HUES48 (cell line): ENCODE measurements around the gene RNF121.

Experiments
- H3K27ac ChIP-seq: one replicate; pipeline ENCODE4 v1.7.0; 2013; ENCODE audit warnings: low read depth, low read length, inconsistent platforms
- H3K27me3 ChIP-seq: 2 replicates; pipeline ENCODE4 v1.6.1; 2013; ENCODE audit warnings: mild to moderate bottlenecking, low read length; ENCODE audit not compliant: control insufficient read depth, insufficient read depth
- H3K36me3 ChIP-seq: 2 replicates; pipeline ENCODE4 v1.6.1; 2013; ENCODE audit warnings: low read length; ENCODE audit not compliant: control insufficient read depth, insufficient read depth
- H3K4me1 ChIP-seq: 2 replicates; pipeline ENCODE4 v1.6.1; 2013; ENCODE audit warnings: mild to moderate bottlenecking, low read length; ENCODE audit not compliant: control insufficient read depth, insufficient read depth
- H3K4me3 ChIP-seq: 2 replicates; pipeline ENCODE4 v1.5.1; 2013; ENCODE audit warnings: mild to moderate bottlenecking, low read depth, low read length
- H3K9ac ChIP-seq: 2 replicates; pipeline ENCODE4 v1.6.1; 2013; ENCODE audit warnings: mild to moderate bottlenecking, low read depth, low read length, moderate library complexity
- H3K9me3 ChIP-seq: 2 replicates; pipeline ENCODE4 v1.6.1; 2013; ENCODE audit warnings: low read length; ENCODE audit not compliant: control insufficient read depth, insufficient read depth

RNF121 gene

DNA sequence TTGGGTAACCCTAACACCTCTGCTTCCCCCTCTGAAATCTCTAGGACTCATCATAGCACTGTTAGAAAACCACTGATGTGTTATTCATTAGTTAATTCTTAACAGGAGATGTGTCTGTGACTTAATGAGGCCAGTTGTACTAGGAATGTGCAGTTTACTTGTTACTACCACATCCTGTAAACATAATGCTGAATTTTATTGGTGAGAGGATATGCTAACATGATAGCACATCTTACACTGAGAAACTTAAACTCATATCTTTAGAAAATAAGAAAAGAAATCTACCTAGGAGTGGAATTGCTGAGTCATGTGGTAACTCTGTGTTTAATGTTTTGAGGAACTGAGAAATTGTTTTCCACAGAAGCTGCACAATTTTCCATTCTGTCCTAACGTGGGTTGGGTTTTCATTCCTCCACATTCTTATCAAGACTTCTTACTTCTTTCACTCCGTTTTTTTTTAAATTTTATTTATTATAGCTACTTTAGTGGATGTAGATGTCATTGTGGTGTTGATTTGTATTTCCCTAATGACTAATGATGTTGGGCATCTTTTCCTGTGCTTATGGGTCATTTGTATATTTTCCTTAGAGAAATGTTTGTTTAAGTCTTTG lies 33.7 kb downstream of the RNF121 start:
- Histone ChIP-seq H3K9ac (no peak overlapping the region), H3K9me3 (no peaks in the 10 kb centered on the region), H3K27me3 (no peaks in the 10 kb centered on the region), H3K36me3 (peaks cover 33% of the 10 kb centered on the region), H3K27ac (no peak overlapping the region), H3K4me1 (no peaks in the 10 kb centered on the region), H3K4me3 (no peak overlapping the region)

DNA sequence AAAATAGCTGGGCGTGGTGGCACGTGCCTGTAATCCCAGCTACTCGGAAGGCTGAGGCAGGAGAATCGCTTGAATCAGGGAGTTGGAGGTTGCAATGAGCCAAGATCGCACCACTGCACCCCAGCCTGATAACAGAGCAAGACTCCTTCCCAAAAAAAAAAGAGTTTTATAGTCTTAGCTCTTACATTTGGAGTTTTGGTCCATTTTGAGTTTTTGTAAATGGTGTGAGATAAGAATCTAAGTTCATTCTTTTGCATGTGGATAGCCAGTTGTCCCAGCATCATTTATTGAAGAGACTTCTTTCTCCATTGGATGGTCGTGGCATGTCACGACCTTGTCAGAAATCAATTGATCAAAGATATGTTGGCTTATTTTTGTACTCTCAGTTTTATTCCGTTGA lies 34.6 kb downstream of the RNF121 start:
- H3K36me3 ChIP-seq = peaks cover 36% of the 10 kb centered on the region
- H3K4me3 ChIP-seq = no peak overlapping the region
- no peak overlapping the region for H3K9ac ChIP-seq
- H3K27me3 ChIP-seq = no peaks in the 10 kb centered on the region
- no peaks in the 10 kb centered on the region for H3K4me1 ChIP-seq
- no peak overlapping the region for H3K27ac ChIP-seq
- no peaks in the 10 kb centered on the region for H3K9me3 ChIP-seq

DNA sequence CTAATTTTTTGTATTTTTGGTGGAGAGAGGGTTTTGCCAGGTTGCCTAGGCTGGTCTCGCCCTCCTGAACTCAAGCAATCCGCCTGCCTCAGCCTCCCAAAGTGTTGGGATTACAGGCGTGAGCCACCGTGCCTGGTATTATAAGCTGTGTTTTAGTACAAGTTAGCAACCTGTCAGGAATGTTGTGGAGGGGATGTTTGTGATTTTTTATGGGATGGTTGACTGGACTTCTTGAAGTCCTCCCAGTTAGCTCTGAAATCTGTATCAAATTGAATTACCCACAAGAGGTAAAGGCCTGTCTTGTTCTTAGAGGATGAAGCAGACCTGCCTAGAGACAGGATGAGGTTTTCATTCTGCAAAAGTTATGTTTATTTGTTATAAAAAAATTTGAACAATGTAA lies 35.8 kb downstream of the RNF121 start:
- no peaks in the 10 kb centered on the region for H3K4me1 ChIP-seq
- H3K9me3 ChIP-seq = no peaks in the 10 kb centered on the region
- H3K36me3 ChIP-seq = peaks cover 41% of the 10 kb centered on the region
- H3K9ac ChIP-seq = no peak overlapping the region
- no peak overlapping the region for H3K27ac ChIP-seq
- no peak overlapping the region for H3K4me3 ChIP-seq
- no peaks in the 10 kb centered on the region for H3K27me3 ChIP-seq

DNA sequence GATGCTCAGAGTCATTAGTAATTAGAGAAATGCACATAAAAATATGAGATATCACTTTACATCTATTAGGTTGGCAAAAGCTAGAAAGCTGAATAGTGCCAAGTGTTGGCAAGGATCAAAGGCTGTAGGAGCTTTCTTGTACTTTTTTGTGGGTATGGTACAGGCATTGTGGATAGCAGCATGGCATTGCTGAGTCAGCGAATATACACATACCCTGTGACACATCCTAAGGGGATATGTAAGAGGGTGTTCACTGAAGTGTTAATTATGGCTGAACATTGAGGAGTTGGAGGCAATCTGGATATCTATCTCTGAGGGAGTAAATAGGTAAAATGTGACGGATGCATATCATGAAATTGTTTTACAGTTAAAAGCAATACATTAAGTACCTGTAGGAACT lies 42.8 kb downstream of the RNF121 start:
- no peaks in the 10 kb centered on the region for H3K4me1 ChIP-seq
- no peaks in the 10 kb centered on the region for H3K27me3 ChIP-seq

DNA sequence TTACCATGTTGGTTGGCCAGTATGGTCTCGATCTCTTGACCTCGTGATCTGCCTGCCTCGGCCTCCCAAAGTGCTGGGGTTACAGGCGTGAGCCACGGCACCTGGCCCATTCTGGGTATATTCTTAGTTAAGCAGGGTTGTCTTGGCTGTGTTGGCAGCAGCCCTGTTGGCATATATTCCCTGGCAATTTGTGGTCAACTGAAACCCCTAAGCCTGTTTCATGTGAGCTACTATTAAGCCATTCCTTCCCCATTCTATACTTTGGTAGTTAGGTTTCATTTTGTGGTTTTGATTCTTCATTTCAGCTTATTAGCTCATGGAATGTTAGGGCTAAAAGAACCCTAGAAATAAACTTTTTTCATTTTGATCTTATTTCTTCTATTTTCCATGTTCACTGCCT lies 47.7 kb downstream of the RNF121 start:
- no peaks in the 10 kb centered on the region for H3K27me3 ChIP-seq
- H3K36me3 ChIP-seq = peaks cover 44% of the 10 kb centered on the region
- H3K27ac ChIP-seq = no peak overlapping the region
- no peaks in the 10 kb centered on the region for H3K9me3 ChIP-seq
- H3K4me1 ChIP-seq = no peaks in the 10 kb centered on the region
- H3K4me3 ChIP-seq = no peak overlapping the region
- no peak overlapping the region for H3K9ac ChIP-seq

More for the DNA sequence above, 42.8 kb downstream of the RNF121 start:
- no peak overlapping the region for H3K4me3 ChIP-seq
- H3K36me3 ChIP-seq = peaks cover 49% of the 10 kb centered on the region
- no peak overlapping the region for H3K9ac ChIP-seq
- H3K27ac ChIP-seq = no peak overlapping the region
- H3K9me3 ChIP-seq = no peaks in the 10 kb centered on the region

DNA sequence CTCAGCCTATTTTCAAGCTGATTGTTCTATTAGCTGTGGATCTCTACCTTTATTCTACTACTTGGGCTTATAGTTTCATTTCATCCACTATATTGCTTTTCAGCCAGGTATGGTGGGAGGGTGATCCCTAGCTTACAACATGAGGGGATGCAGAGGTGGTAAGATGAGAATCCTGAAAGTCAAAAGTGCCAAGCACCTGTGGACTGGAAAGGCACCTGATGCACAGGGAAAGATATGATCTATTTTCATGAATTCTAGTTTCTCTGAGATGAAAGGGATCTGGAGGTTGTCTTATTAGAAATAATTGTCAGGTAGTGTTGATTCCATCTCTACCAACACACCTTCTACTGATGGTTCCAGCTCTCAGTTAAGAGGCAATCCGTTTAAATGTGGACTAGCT lies 48.2 kb downstream of the RNF121 start:
- Histone ChIP-seq H3K9ac (no peak overlapping the region), H3K4me3 (no peak overlapping the region), H3K27me3 (no peaks in the 10 kb centered on the region), H3K4me1 (no peaks in the 10 kb centered on the region), H3K36me3 (peaks cover 39% of the 10 kb centered on the region), H3K9me3 (no peaks in the 10 kb centered on the region), H3K27ac (no peak overlapping the region)

DNA sequence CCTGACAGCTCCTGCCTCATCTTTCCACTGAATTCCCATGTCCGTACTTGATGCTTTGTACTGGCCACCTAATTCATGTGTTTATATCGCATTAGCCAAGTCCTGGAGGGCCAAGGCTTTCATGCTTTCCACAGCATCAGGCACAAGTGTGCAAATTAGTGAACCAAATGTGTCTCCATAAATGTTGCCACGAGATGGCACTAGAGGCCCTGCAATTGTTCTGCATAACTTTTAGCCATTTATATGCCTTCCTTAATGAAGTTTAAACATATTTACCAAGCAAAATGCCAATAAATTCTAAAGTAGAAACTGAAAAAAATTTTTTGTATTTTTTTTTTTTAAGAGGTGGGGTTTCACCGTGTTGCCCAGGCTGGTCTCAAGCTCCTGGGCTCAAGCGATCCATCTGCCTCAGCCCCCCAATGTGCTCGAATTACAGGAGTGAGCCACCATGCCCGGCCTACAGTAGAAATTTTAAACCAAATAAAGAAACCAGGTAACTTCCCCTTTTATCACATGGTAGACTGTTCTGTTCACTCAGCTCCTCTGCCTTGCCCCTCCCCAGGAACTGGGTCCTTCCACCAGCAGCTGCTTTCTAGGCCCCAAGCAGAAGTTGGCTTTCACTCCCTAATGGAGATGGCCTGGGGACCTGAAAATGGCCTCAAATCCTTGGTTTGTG lies 49.0 kb downstream of the RNF121 start:
- H3K9me3 ChIP-seq = no peaks in the 10 kb centered on the region
- H3K4me1 ChIP-seq = no peaks in the 10 kb centered on the region
- peaks cover 34% of the 10 kb centered on the region for H3K36me3 ChIP-seq
- H3K4me3 ChIP-seq = no peak overlapping the region
- H3K27me3 ChIP-seq = no peaks in the 10 kb centered on the region
- no peak overlapping the region for H3K27ac ChIP-seq
- no peak overlapping the region for H3K9ac ChIP-seq

DNA sequence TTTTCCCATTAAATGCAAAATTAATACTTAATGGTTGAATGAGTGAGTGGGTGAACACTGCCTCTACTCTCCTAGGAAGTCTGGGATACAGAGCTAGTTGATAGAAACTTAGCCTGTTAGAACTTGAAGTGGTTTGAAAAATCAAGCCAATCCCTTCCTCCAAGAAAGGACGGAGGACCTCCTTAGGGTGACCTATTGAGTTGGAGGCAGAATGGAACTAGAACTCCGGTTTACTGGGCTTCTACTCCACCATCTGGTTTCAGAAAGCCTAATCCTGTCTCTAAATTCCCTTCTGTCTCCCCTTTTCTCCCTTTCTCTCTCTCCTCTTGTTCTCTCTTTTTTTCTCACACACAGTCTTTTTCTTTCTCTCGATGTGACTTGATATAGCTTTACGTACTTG lies 50.2 kb downstream of the RNF121 start:
- no peaks in the 10 kb centered on the region for H3K4me1 ChIP-seq
- H3K27ac ChIP-seq = no peak overlapping the region
- no peak overlapping the region for H3K4me3 ChIP-seq
- no peak overlapping the region for H3K9ac ChIP-seq
- no peaks in the 10 kb centered on the region for H3K27me3 ChIP-seq
- peaks cover 46% of the 10 kb centered on the region for H3K36me3 ChIP-seq
- no peaks in the 10 kb centered on the region for H3K9me3 ChIP-seq

DNA sequence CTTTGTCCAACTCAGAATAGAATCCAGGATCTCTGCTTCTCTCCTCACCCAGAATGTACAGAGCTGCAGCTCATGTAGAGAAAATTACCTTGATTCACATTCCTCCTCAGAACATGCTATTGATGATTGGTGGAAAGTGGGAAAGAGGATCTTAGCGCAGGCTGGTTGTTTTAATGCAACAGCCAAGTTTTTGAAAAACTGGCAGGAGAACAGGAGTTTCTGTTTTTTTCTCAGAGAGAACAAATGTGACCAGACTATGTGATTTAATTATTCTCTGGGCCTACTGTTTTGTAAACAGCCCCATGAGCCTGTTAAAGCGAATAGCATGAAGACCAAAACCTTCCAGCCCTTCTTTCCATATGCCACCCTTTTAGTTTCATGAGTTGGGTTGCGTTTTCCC lies 50.8 kb downstream of the RNF121 start:
- Histone ChIP-seq H3K9me3 (no peaks in the 10 kb centered on the region), H3K9ac (no peak overlapping the region), H3K27me3 (no peaks in the 10 kb centered on the region), H3K4me3 (no peak overlapping the region), H3K27ac (no peak overlapping the region), H3K4me1 (no peaks in the 10 kb centered on the region), H3K36me3 (peaks cover 45% of the 10 kb centered on the region)

DNA sequence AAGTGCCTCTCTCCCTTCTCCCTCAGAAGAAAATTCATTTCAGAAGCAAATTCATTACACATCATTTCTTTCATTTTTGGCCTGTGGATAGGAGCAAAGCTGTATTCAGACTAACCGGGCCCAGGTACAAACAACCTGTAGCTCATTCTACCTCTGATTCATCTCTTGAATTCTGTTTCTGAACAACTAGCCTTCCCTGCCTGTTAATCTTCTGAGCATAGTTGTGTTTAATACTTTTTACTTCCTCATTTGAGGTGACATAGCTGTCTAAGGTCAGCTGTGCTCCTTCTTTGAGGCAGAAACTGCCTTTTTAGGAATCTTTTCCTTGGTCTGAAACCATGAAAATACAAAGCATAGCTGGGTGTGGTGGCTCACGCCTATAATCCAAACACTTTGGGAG lies 57.3 kb downstream of the RNF121 start:
- peaks cover 44% of the 10 kb centered on the region for H3K36me3 ChIP-seq
- no peak overlapping the region for H3K4me3 ChIP-seq
- H3K9ac ChIP-seq = no peak overlapping the region
- no peaks in the 10 kb centered on the region for H3K9me3 ChIP-seq
- H3K27me3 ChIP-seq = no peaks in the 10 kb centered on the region
- no peak overlapping the region for H3K27ac ChIP-seq
- no peaks in the 10 kb centered on the region for H3K4me1 ChIP-seq

DNA sequence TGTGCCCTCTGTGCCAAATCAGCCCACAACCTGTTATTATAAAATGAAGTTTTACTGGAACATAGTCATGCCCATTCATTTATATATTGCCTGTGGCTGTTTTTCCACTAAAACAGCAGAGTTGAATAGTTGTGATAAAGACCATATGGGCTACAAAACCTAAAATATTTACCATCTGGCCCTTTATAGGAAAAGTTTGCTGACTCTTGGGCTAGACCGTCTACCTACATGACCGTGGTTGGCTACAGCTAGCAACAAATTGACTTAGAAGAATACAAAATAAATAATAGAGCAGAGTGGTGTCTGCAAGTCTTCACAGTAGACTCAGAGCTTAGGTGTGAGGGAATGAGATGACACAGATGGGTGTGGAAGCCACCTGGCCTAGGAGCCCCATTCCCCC lies 58.7 kb downstream of the RNF121 start:
- Histone ChIP-seq H3K4me3 (no peak overlapping the region), H3K27ac (no peak overlapping the region), H3K27me3 (no peaks in the 10 kb centered on the region), H3K4me1 (no peaks in the 10 kb centered on the region), H3K9me3 (no peaks in the 10 kb centered on the region), H3K9ac (no peak overlapping the region), H3K36me3 (peaks cover 55% of the 10 kb centered on the region)
